HEK293T (cell line): ENCODE data around the gene PTPRG.

Experiments
- CTCF ChIA-PET: fragments of 350-600 bp; formaldehyde crosslinking; extraction: SDS; loops from one replicate; lab custom pipeline; 2021; ENCODE audit warnings: antibody characterized with exemption, inconsistent platforms; lab: Yijun Ruan, JAX
- POLR2A ChIA-PET: fragments of 350-600 bp; formaldehyde crosslinking; extraction: SDS; loops from one replicate; lab custom pipeline; 2020; ENCODE audit warnings: antibody characterized with exemption, inconsistent platforms; lab: Yijun Ruan, JAX
- DNase-seq: peaks from one replicate; pipeline ENCODE4 v3.0.0; 2012; ENCODE audit warnings: mixed read lengths; ENCODE audit errors: extremely low spot score
- ARNT ChIP-seq: fragments of 450-650 bp; IDR thresholded peaks from 2 replicates; pipeline ENCODE4 v1.6.1; 2017; ENCODE audit warnings: mild to moderate bottlenecking
- BHLHE40 ChIP-seq: fragments of 450-650 bp; IDR thresholded peaks from 2 replicates; pipeline ENCODE4 v1.6.1; 2016; ENCODE audit warnings: mild to moderate bottlenecking, moderate library complexity, borderline replicate concordance
- CTBP1 ChIP-seq: fragments of 450-650 bp; IDR thresholded peaks from 2 replicates; pipeline ENCODE4 v1.6.1; 2016; ENCODE audit warnings: borderline replicate concordance
- ELF4 ChIP-seq: fragments of 450-650 bp; IDR thresholded peaks from 2 replicates; pipeline ENCODE4 v1.6.1; 2017; ENCODE audit warnings: antibody characterized with exemption
- FOXA1 ChIP-seq: fragments of 450-650 bp; IDR thresholded peaks from 2 replicates; pipeline ENCODE4 v1.6.1; 2016; ENCODE audit warnings: mild to moderate bottlenecking
- FOXK2 ChIP-seq: fragments of 450-650 bp; IDR thresholded peaks from 2 replicates; pipeline ENCODE4 v1.6.1; 2016; ENCODE audit warnings: mild to moderate bottlenecking
- FOXM1 ChIP-seq: fragments of 450-650 bp; IDR thresholded peaks from 2 replicates; pipeline ENCODE4 v1.6.1; 2017; ENCODE audit warnings: mild to moderate bottlenecking, borderline replicate concordance
- HDGF ChIP-seq: fragments of 450-650 bp; IDR thresholded peaks from 2 replicates; pipeline ENCODE4 v1.6.1; 2017; ENCODE audit warnings: antibody characterized with exemption, borderline replicate concordance
- L3MBTL2 ChIP-seq: fragments of 450-650 bp; conservative IDR thresholded peaks from 2 replicates; pipeline ENCODE4 v1.6.1; 2016; ENCODE audit warnings: mild to moderate bottlenecking
- LEF1 ChIP-seq: fragments of 450-650 bp; IDR thresholded peaks from 2 replicates; pipeline ENCODE4 v1.6.1; 2017; ENCODE audit warnings: mild to moderate bottlenecking, borderline replicate concordance
- NFRKB ChIP-seq: fragments of 450-650 bp; IDR thresholded peaks from 2 replicates; pipeline ENCODE4 v1.6.1; 2016; ENCODE audit warnings: mild to moderate bottlenecking, moderate library complexity
- SP1 ChIP-seq: fragments of 450-650 bp; IDR thresholded peaks from 2 replicates; pipeline ENCODE4 v1.6.1; 2017
- SUZ12 ChIP-seq: fragments of 450-650 bp; IDR thresholded peaks from 2 replicates; pipeline ENCODE4 v1.6.1; 2016; ENCODE audit warnings: mild to moderate bottlenecking
- TARDBP ChIP-seq: fragments of 450-650 bp; IDR thresholded peaks from 2 replicates; pipeline ENCODE4 v1.6.1; 2016
- ZNF384 ChIP-seq: fragments of 450-650 bp; IDR thresholded peaks from 2 replicates; pipeline ENCODE4 v1.6.1; 2016
- TF ChIP-seq, protein P1 (sequence below): fragments of 450-650 bp; IDR thresholded peaks from 2 replicates; pipeline ENCODE4 v1.6.1; 2016

Gene PTPRG

GRCh38 chr3:61978460-61979419 lies 417.4 kb downstream of the PTPRG start:
- no peak for TF ChIP-seq NFRKB
- TF ChIP-seq SP1, result no peak
- no peak for TF ChIP-seq FOXK2
- no peak for TF ChIP-seq TARDBP
- no peak for TF ChIP-seq FOXM1
- no peak for TF ChIP-seq CTBP1
- TF ChIP-seq L3MBTL2, result no peak
- no peak for TF ChIP-seq LEF1
- TF ChIP-seq, protein P1, sequence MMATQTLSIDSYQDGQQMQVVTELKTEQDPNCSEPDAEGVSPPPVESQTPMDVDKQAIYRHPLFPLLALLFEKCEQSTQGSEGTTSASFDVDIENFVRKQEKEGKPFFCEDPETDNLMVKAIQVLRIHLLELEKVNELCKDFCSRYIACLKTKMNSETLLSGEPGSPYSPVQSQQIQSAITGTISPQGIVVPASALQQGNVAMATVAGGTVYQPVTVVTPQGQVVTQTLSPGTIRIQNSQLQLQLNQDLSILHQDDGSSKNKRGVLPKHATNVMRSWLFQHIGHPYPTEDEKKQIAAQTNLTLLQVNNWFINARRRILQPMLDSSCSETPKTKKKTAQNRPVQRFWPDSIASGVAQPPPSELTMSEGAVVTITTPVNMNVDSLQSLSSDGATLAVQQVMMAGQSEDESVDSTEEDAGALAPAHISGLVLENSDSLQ, result no peak
- TF ChIP-seq SUZ12, result no peak
- TF ChIP-seq ARNT, result no peak
- no peak for TF ChIP-seq FOXA1
- no peak for TF ChIP-seq ZNF384
- no peak for TF ChIP-seq HDGF
- TF ChIP-seq BHLHE40, result no peak
- DNase-seq, result no peak
- CTCF ChIA-PET, result no interaction called here
- POLR2A ChIA-PET, result no interaction called here

GRCh38 chr3:61979638-61980037 lies 418.3 kb downstream of the PTPRG start:
- TF ChIP-seq FOXM1, result no peak
- POLR2A ChIA-PET, result no interaction called here
- CTCF ChIA-PET, result no interaction called here
- DNase-seq, result no peak

- ChIA-PET CTCF (no interaction called here), POLR2A (no interaction called here)
- no peak for DNase-seq
- no peak for TF ChIP-seq ZNF384
- no peak for TF ChIP-seq SP1
- TF ChIP-seq ARNT, result no peak
- TF ChIP-seq ELF4, result no peak
These were observed 418.7 kb downstream of the PTPRG start for GRCh38 chr3:61980041-61980440.

- POLR2A ChIA-PET, result no interaction called here
These were observed 419.7 kb downstream of the PTPRG start for GRCh38 chr3:61981060-61981459.

GRCh38 chr3:61983479-61983878 lies 422.1 kb downstream of the PTPRG start:
- TF ChIP-seq CTBP1, result no peak
- no peak for TF ChIP-seq ZNF384
- TF ChIP-seq L3MBTL2, result no peak
- TF ChIP-seq HDGF, result no peak
- no peak for TF ChIP-seq FOXA1
- TF ChIP-seq LEF1, result no peak
- no peak for TF ChIP-seq BHLHE40
- no peak for TF ChIP-seq SP1
- TF ChIP-seq ARNT, result no peak
- TF ChIP-seq SUZ12, result no peak
- TF ChIP-seq FOXM1, result no peak
- TF ChIP-seq, protein P1, result no peak
- TF ChIP-seq TARDBP, result no peak
- TF ChIP-seq NFRKB, result no peak
- no peak for TF ChIP-seq ELF4
- TF ChIP-seq FOXK2, result no peak
- CTCF ChIA-PET, result no interaction called here
- DNase-seq, result no peak
- POLR2A ChIA-PET, result no interaction called here

More at GRCh38 chr3:61981060-61981459, 419.7 kb downstream of the PTPRG start:
- CTCF ChIA-PET, result no interaction called here
- no peak for DNase-seq
- TF ChIP-seq CTBP1 (no peak), LEF1 (no peak), NFRKB (no peak), SUZ12 (no peak), FOXA1 (no peak)

DNA sequence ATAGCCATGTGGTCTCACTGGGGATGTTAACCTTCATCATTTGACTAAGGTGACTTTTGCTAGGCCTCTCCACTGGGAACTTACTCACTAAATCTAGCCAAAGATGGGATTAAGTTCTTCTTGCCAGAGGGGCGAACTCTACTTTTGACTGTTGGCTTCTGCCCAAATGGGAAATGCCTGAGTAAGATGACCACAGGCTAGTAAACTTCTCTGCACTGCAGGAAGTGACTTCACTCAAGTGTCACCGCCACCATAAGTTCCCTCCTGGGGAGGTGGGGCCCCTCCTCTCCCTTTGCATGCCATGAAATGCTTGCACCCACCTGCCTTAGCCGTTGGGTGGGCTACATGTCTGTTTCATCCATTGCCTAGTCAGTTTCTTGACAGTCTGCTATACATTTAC lies 423.6 kb downstream of the PTPRG start:
- no peak for DNase-seq
- POLR2A ChIA-PET, result no interaction called here
- TF ChIP-seq, protein P1, result no peak
- TF ChIP-seq FOXA1, result no peak
- TF ChIP-seq ZNF384, result no peak
- CTCF ChIA-PET, result no interaction called here

DNA sequence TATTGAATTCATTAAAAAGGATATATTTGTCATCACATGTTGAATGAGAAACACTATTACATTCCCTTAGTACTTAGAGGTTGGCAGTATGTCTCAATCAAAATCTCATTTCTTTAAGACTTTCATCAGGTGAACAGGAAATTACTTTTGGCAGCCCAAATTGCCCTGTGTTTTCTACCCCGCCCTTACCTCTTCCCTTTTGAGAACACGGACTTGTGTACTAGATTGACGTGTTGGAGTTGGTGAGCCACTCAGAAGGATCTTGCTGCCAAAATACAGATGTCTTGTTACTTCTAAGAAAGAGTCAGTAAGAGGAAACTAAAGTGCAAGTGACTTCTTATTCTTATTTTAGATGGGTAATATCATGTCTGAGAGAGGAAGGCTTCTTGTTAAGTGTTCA lies 425.1 kb downstream of the PTPRG start:
- DNase-seq, result no peak
- ChIA-PET CTCF (no interaction called here), POLR2A (no interaction called here)
- TF ChIP-seq FOXM1 (no peak), FOXK2 (no peak), TARDBP (no peak), HDGF (no peak), SP1 (no peak), NFRKB (no peak), SUZ12 (no peak), FOXA1 (no peak), ZNF384 (no peak), ELF4 (no peak), CTBP1 (no peak), BHLHE40 (no peak), LEF1 (no peak), L3MBTL2 (no peak), ARNT (no peak)
- TF ChIP-seq, protein P1, result no peak
